MM.1S (cell line): ENCODE measurements around the gene SH3GL2.

Source experiments
- DNase-seq: peaks from one replicate; pipeline ENCODE4 v3.0.0-alpha.2; 2015
- H2AFZ ChIP-seq: fragments of 300-600 bp; sonication (generic); 2 replicates; pipeline ENCODE4 v1.6.0; 2016; ENCODE audit warnings: antibody characterized with exemption, low read length
- H3F3A ChIP-seq: fragments of 300-600 bp; sonication (generic); 2 replicates; pipeline ENCODE4 v1.6.1; 2016; ENCODE audit warnings: mild to moderate bottlenecking, antibody characterized with exemption, low read length, moderate library complexity, mixed read lengths; ENCODE audit not compliant: insufficient read depth
- H3K27ac ChIP-seq: fragments of 300-600 bp; sonication (generic); 2 replicates; pipeline ENCODE4 v1.5.1; 2016; ENCODE audit warnings: mild to moderate bottlenecking, low read length
- H3K27me3 ChIP-seq: fragments of 300-600 bp; sonication (generic); replicated peaks from 2 replicates; pipeline ENCODE4 v1.6.0; 2016; ENCODE audit warnings: low read length; ENCODE audit not compliant: insufficient read depth
- H3K36me3 ChIP-seq: fragments of 300-600 bp; sonication (generic); replicated peaks from 2 replicates; pipeline ENCODE4 v1.6.1; 2016; ENCODE audit warnings: mild to moderate bottlenecking, low read length, mixed read lengths; ENCODE audit not compliant: insufficient read depth
- H3K4me1 ChIP-seq: fragments of 300-600 bp; sonication (generic); 2 replicates; pipeline ENCODE4 v1.6.1; 2016; ENCODE audit warnings: low read length, mixed read lengths
- H3K4me2 ChIP-seq: fragments of 300-600 bp; sonication (generic); 2 replicates; pipeline ENCODE4 v1.6.0; 2016; ENCODE audit warnings: low read depth, low read length
- H3K4me3 ChIP-seq: fragments of 300-600 bp; sonication (generic); 2 replicates; pipeline ENCODE4 v1.5.1; 2016; ENCODE audit warnings: low read length, mixed read lengths
- H3K79me2 ChIP-seq: fragments of 300-600 bp; sonication (generic); 2 replicates; pipeline ENCODE4 v1.6.1; 2016; ENCODE audit warnings: mixed run types, low read length, mixed read lengths
- H3K9ac ChIP-seq: fragments of 300-600 bp; sonication (generic); 2 replicates; pipeline ENCODE4 v1.6.1; 2016; ENCODE audit warnings: low read length, mixed read lengths
- H3K9me2 ChIP-seq: fragments of 300-600 bp; sonication (generic); replicated peaks from 2 replicates; pipeline ENCODE4 v1.6.1; 2016; ENCODE audit warnings: mild to moderate bottlenecking, low read length, mixed read lengths; ENCODE audit not compliant: insufficient read depth
- H3K9me3 ChIP-seq: fragments of 300-600 bp; sonication (generic); replicated peaks from 2 replicates; pipeline ENCODE4 v1.6.1; 2016; ENCODE audit warnings: mild to moderate bottlenecking, low read length, mixed read lengths; ENCODE audit not compliant: insufficient read depth
- H4K20me1 ChIP-seq: fragments of 300-600 bp; sonication (generic); 2 replicates; pipeline ENCODE4 v1.6.1; 2016; ENCODE audit warnings: mild to moderate bottlenecking, low read length, moderate library complexity, mixed read lengths; ENCODE audit not compliant: insufficient read depth
- CTCF ChIP-seq: fragments of 300-600 bp; sonication (generic); IDR thresholded peaks from 2 replicates; pipeline ENCODE4 v1.5.1; 2016; ENCODE audit warnings: antibody characterized with exemption, low read length, mixed read lengths
- EZH2 ChIP-seq: fragments of 300-600 bp; sonication (generic); optimal IDR thresholded peaks from 2 replicates; pipeline ENCODE3; 2017; ENCODE audit warnings: low read depth, mild to moderate bottlenecking, antibody characterized with exemption, low read length, mixed read lengths
- EZH2phosphoT487 ChIP-seq: fragments of 300-600 bp; sonication (generic); IDR thresholded peaks from 2 replicates; pipeline ENCODE4 v1.6.1; 2018; ENCODE audit warnings: antibody characterized with exemption, low read length

The SH3GL2 gene

GRCh38 chr9:17829064-17829463, 250.2 kb downstream of the SH3GL2 start:
- TF ChIP-seq EZH2phosphoT487, result no peak
- no peak for TF ChIP-seq CTCF
- no peak for TF ChIP-seq EZH2
- H3K9me2 ChIP-seq, result no peaks in the 10 kb centered on the region
- no peaks in the 10 kb centered on the region for H3K9me3 ChIP-seq
- H3K4me1 ChIP-seq, result peaks cover 11% of the 10 kb centered on the region
- H3K27ac ChIP-seq, result no peak overlapping the region
- no peak overlapping the region for H2AFZ ChIP-seq
- no peak for DNase-seq
- no peaks in the 10 kb centered on the region for H3K27me3 ChIP-seq
- no peak overlapping the region for H3K4me2 ChIP-seq
- H3F3A ChIP-seq, result peaks cover 6% of the 10 kb centered on the region; the same call in 1 of the 2 replicates
- no peak overlapping the region for H3K9ac ChIP-seq
- no peaks in the 10 kb centered on the region for H3K79me2 ChIP-seq
- H3K36me3 ChIP-seq, result no peaks in the 10 kb centered on the region
- no peaks in the 10 kb centered on the region for H4K20me1 ChIP-seq
- H3K4me3 ChIP-seq, result no peak overlapping the region

- H3K4me2 ChIP-seq, result no peak overlapping the region
Measured at GRCh38 chr9:17829812-17830385, 251.0 kb downstream of the SH3GL2 start.

GRCh38 chr9:17832812-17833211, 253.9 kb downstream of the SH3GL2 start:
- no peak overlapping the region for H3K4me2 ChIP-seq
- no peak for DNase-seq
- no peaks in the 10 kb centered on the region for H3K27me3 ChIP-seq
- H3K79me2 ChIP-seq, result no peaks in the 10 kb centered on the region
- no peak overlapping the region for H3K9ac ChIP-seq
- H3K27ac ChIP-seq, result no peak overlapping the region
- no peak overlapping the region for H2AFZ ChIP-seq
- H3K4me3 ChIP-seq, result no peak overlapping the region
- H3F3A ChIP-seq, result no peaks in the 10 kb centered on the region
- H4K20me1 ChIP-seq, result no peaks in the 10 kb centered on the region
- H3K9me3 ChIP-seq, result no peaks in the 10 kb centered on the region
- H3K36me3 ChIP-seq, result no peaks in the 10 kb centered on the region
- no peak for TF ChIP-seq EZH2
- no peaks in the 10 kb centered on the region for H3K4me1 ChIP-seq
- H3K9me2 ChIP-seq, result no peaks in the 10 kb centered on the region

More at GRCh38 chr9:17829812-17830385, 251.0 kb downstream of the SH3GL2 start:
- H3K9ac ChIP-seq, result no peak overlapping the region
- no peak for TF ChIP-seq CTCF
- TF ChIP-seq EZH2, result no peak
- no peak for TF ChIP-seq EZH2phosphoT487
- H3K4me1 ChIP-seq, result peaks cover 3% of the 10 kb centered on the region
- H3K27ac ChIP-seq, result no peak overlapping the region
- no peaks in the 10 kb centered on the region for H3K27me3 ChIP-seq
- H3K36me3 ChIP-seq, result no peaks in the 10 kb centered on the region
- H2AFZ ChIP-seq, result no peak overlapping the region
- no peak for DNase-seq
- no peaks in the 10 kb centered on the region for H3K9me3 ChIP-seq
- H3K9me2 ChIP-seq, result no peaks in the 10 kb centered on the region
- H3F3A ChIP-seq, result peaks cover 5% of the 10 kb centered on the region; the same call in 1 of the 2 replicates
- H3K79me2 ChIP-seq, result no peaks in the 10 kb centered on the region
- H4K20me1 ChIP-seq, result no peaks in the 10 kb centered on the region
- H3K4me3 ChIP-seq, result no peak overlapping the region

GRCh38 chr9:17833846-17834245, 255.0 kb downstream of the SH3GL2 start:
- Histone ChIP-seq H3K9me2 (no peaks in the 10 kb centered on the region), H3F3A (no peaks in the 10 kb centered on the region), H3K79me2 (no peaks in the 10 kb centered on the region), H3K4me1 (no peaks in the 10 kb centered on the region), H3K36me3 (no peaks in the 10 kb centered on the region), H3K9ac (no peak overlapping the region), H3K27ac (no peak overlapping the region), H3K4me3 (no peak overlapping the region), H4K20me1 (no peaks in the 10 kb centered on the region), H3K4me2 (no peak overlapping the region), H3K27me3 (no peaks in the 10 kb centered on the region), H2AFZ (no peak overlapping the region), H3K9me3 (no peaks in the 10 kb centered on the region)
- no peak for DNase-seq
- no peak for TF ChIP-seq CTCF
